Spleen (tissue), 11 donors: Measurements from ENCODE around the gene DNAJB13. TPM values are rescaled to one million over a fixed set of nuclear protein-coding genes. Genes with fewer than 3 reads are reported as not detected.
A peak's percentile ranks its signal among the peaks of the same experiment; 100 is the strongest.

Experiments
- DNase-seq: peaks from one replicate; pipeline ENCODE4 v3.0.0-alpha.2; 2020
- H3K27ac ChIP-seq, 8 donors: fragments of 200-600 bp; sonication (generic) in 7 of 8; 1 replicate in 4 of 8; 2 replicates in 4 of 8; pipeline versions ENCODE4 v1.5.0 to v1.8.0; 2016 to 2021; ENCODE audit warnings: inconsistent platforms in 4 of 8, mild to moderate bottlenecking in 4 of 8, moderate library complexity in 1 of 8
- H3K27me3 ChIP-seq, 7 donors: fragments of 200-600 bp; sonication (generic) in 6 of 7; replicated peaks in 1 of 7; 1 replicate in 4 of 7; 2 replicates in 3 of 7; pipeline versions ENCODE4 v1.5.0 to v1.8.0; 2016 to 2021; ENCODE audit warnings: inconsistent platforms in 3 of 7, mild to moderate bottlenecking in 1 of 7
- H3K36me3 ChIP-seq, 6 donors: fragments of 200-600 bp; sonication (generic) in 5 of 6; 1 replicate in 4 of 6; 2 replicates in 2 of 6; pipeline versions ENCODE4 v1.5.0 to v1.8.0; 2016 to 2021; ENCODE audit warnings: inconsistent platforms in 2 of 6
- H3K4me1 ChIP-seq, 6 donors: fragments of 200-600 bp; sonication (generic) in 5 of 6; 1 replicate in 3 of 6; 2 replicates in 3 of 6; pipeline versions ENCODE4 v1.5.0 to v1.8.0; 2016 to 2021; ENCODE audit warnings: inconsistent platforms in 3 of 6
- H3K4me3 ChIP-seq, 8 donors: fragments of 200-600 bp; sonication (generic) in 7 of 8; 1 replicate in 4 of 8; 2 replicates in 4 of 8; pipeline versions ENCODE4 v1.5.0 to v1.8.0; 2016 to 2021; ENCODE audit warnings: inconsistent platforms in 4 of 8, mild to moderate bottlenecking in 4 of 8, moderate library complexity in 2 of 8
- H3K9me3 ChIP-seq, 8 donors: fragments of 200-600 bp; sonication (generic) in 7 of 8; 1 replicate in 4 of 8; 2 replicates in 4 of 8; pipeline versions ENCODE4 v1.5.0 to v1.8.0; 2016 to 2021; ENCODE audit warnings: inconsistent platforms in 4 of 8
- CTCF ChIP-seq, 11 experiments: fragments of 200-600 bp in 7 of 11; fragments of 450-650 bp in 4 of 11; sonication (generic) in 4 of 11; IDR thresholded peaks in 8 of 11; conservative IDR thresholded peaks in 3 of 11; 1 replicate in 7 of 11; 2 replicates in 4 of 11; pipeline versions ENCODE4 v1.4.0 to v1.8.0; 2016 to 2021; ENCODE audit warnings: antibody characterized with exemption in 11 of 11, inconsistent platforms in 4 of 11, mild to moderate bottlenecking in 1 of 11
- POLR2A ChIP-seq, 3 donors: fragments of 450-650 bp; IDR thresholded peaks; one replicate each; pipeline ENCODE4 v1.5.1; 2017; ENCODE audit warnings: antibody characterized with exemption in 3 of 3, mild to moderate bottlenecking in 1 of 3
- POLR2AphosphoS5 ChIP-seq, 3 donors: sonication (generic); formaldehyde crosslinking; IDR thresholded peaks; one replicate each; pipeline ENCODE4 v1.5.1; 2017; ENCODE audit warnings: antibody characterized with exemption in 3 of 3
- WGBS, 5 donors: extraction: QIAGEN DNeasy Blood & Tissue Kit in 3 of 5; methylation state at CpG; one replicate each; pipeline versions ENCODE4 v1.1.5 to v1.1.7; 2013 to 2018; 5-methylcytosine and 5-hydroxymethylcytosine counted together
- intact Hi-C: fragments of 100-400 bp; cut with DNase I; formaldehyde crosslinking; loops from one replicate; pipeline ENCODE4 v1.15.0; 2023; ENCODE audit warnings: low total_unique reads
- polyA plus RNA-seq, 3 donors: library from polyadenylated mRNA; stranded (reverse); fragments of 200-250 nt; gene quantifications; one replicate each; pipeline ENCODE4 v1.2.1, GENCODE V29; 2013
- total RNA-seq, 7 donors: library from RNA; depleted of rRNA in 3 of 7; stranded (reverse); fragments of >200 nt in 3 of 7; fragmentation: NEBNext Ultra II Directional in 4 of 7; extraction: Animal tissue kit (Norgen Biotek cat#: 25700) in 4 of 7; gene quantifications; one replicate each; pipeline versions ENCODE4 v1.1.0 to v1.2.1, GENCODE V29; 2016 to 2021
- donor health status: healthy with polysubstance abuse.
- donor health status: DM: no; HTN: no; CAD: no; lungs with moderate emphysema.
- donor health status: DM: no; HTN: no; CAD: no.
- donor health status: Bipolar disorder and iron deficiency.
- donor health status: healthy.
- donor health status: DM: no; HTN: no; CAD: no.
- donor health status: DM: yes; HTN: yes; CAD: no.

DNAJB13 gene
- total and polyA plus RNA-seq, 10 donors: 0.04 to 0.32 (median 0.06) TPM; not detected in 7

DNA sequence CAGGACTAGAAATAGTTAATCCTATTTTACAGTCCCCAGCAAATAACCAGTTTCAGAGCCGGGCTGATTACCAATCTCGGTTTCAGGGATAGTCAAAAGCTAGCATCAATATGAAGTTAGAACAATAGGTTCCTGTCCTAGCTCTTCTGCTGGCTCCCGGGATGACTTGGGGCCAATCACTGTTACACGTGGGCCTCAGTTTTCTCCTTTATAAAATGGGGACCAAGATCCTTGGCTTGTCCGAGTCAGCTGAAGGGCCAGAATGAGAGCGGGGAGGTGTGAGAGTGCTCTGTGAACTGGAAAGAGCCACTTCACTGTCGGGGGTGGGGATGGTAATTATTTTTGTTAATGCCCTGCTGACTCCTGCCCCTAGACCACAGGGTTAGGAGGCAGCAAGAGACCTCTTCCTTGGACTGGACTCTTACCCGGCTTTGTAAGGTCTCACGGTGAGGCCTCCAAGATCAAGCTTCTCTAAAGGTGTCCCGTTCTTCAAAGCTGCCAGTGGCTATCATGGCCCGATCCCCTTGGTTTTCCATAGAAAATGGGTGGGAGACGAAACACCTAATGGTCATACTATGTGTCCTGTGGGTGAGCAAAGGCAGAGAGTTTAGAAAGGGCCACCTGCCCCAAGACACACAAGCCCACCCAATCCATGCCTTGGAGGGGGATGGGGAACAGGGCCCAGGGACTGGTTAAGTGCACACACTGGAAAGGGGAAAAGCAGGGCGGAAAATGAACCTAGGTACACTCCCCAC, 30.4 kb downstream of the DNAJB13 start:
- H3K36me3 ChIP-seq: peaks cover 0 to 51% (median 27%) of the 10 kb centered on the region in 6 donors
- no peaks in the 10 kb centered on the region for H3K9me3 ChIP-seq
- TF ChIP-seq CTCF (IDR thresholded peaks at IDR 0.05 in 8 of 11, conservative IDR thresholded peaks at IDR 0.05 in 3 of 11): no peak
- no peak for TF ChIP-seq POLR2A (IDR thresholded peaks at IDR 0.05)
- no peak for TF ChIP-seq POLR2AphosphoS5 (IDR thresholded peaks at IDR 0.05)
- H3K27me3 ChIP-seq: no peaks in the 10 kb centered on the region
- peak overlapping the region; percentile 93 to 97 (median 95) for H3K27ac ChIP-seq
- intact Hi-C loops: no loop called here
- peak; percentile 75 for DNase-seq
- H3K4me3 ChIP-seq: peak overlapping the region; percentile 57 to 89 (median 82)
- H3K4me1 ChIP-seq: peaks cover 44 to 82% (median 70%) of the 10 kb centered on the region in 6 donors
- 50 to 64% (median 58%) methylated on average over 13 of the region's 13 CpGs for WGBS, 5 donors

DNA sequence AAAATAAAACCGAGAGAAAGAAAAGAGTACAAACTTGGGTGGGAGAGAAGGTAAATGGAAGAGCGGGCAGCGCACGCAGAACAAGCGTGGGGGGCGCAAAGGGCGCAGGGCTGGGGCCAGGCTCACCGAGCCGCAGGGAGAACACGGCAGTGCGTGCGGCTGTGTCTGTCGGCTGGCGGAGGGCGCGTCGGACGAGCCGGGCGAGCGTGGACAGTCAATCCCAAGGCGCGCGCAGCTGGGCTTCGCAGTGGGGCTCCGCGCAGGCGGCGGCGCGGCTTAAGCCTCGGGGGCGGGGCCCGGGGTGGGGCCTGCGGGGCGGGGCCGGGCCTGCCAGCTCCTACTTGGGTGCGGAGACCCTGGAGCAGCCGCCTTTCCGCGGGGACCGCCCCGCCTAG, 31.8 kb downstream of the DNAJB13 start, which contains the start of gene UCP2:
UCP2 (minus strand) TSS at position 249 of the 395 bp plus-strand sequence. CDS start 4,465 bp downstream, outside the sequence.
- peaks cover 40 to 77% (median 58%) of the 10 kb centered on the region in 6 donors for H3K4me1 ChIP-seq
- intact Hi-C loops: no loop called here

GRCh38 chr11:73982990-73983740, 32.3 kb downstream of the DNAJB13 start:
- 1 to 3% (median 1%) methylated on average over 45 to 56 of the region's 56 CpGs for WGBS, 5 donors
- no peaks in the 10 kb centered on the region for H3K27me3 ChIP-seq
- DNase-seq: peak; percentile 99
- H3K9me3 ChIP-seq: no peaks in the 10 kb centered on the region
- peaks cover 36 to 72% (median 53%) of the 10 kb centered on the region in 6 donors for H3K4me1 ChIP-seq
- peak overlapping the region; percentile 93 to 97 (median 95) for H3K27ac ChIP-seq
- H3K36me3 ChIP-seq: peaks cover 0 to 32% (median 8%) of the 10 kb centered on the region in 6 donors
- intact Hi-C loops: no loop called here
- H3K4me3 ChIP-seq: peak overlapping the region; percentile 57 to 89 (median 82)
- peak; percentile 47 to 85 (median 70) for TF ChIP-seq POLR2A (IDR thresholded peaks at IDR 0.05)
- TF ChIP-seq CTCF (IDR thresholded peaks at IDR 0.05 in 8 of 11, conservative IDR thresholded peaks at IDR 0.05 in 3 of 11): peak in 2 of 11 experiments; percentile 18 to 26
- TF ChIP-seq POLR2AphosphoS5 (IDR thresholded peaks at IDR 0.05): peak; percentile 91 to 95 (median 94)

More for the DNA sequence above, 31.8 kb downstream of the DNAJB13 start, which contains the start of gene UCP2:
- H3K9me3 ChIP-seq: no peaks in the 10 kb centered on the region
- WGBS, 5 donors: 0% methylated on average over 15 to 43 of the region's 43 CpGs
- peak within 1 kb of the TSS; percentile 93 to 97 (median 95) for H3K27ac ChIP-seq
- peak; percentile 98 for DNase-seq
- H3K27me3 ChIP-seq: no peaks in the 10 kb centered on the region
- TF ChIP-seq POLR2AphosphoS5 (IDR thresholded peaks at IDR 0.05) (peak in 2 of 3 donors; percentile 93 to 94), POLR2A (IDR thresholded peaks at IDR 0.05) (peak in 2 of 3 donors; percentile 51 to 64), CTCF (IDR thresholded peaks at IDR 0.05 in 8 of 11, conservative IDR thresholded peaks at IDR 0.05 in 3 of 11) (no peak)
- H3K4me3 ChIP-seq: peak within 1 kb of the TSS; percentile 57 to 89 (median 82)
- H3K36me3 ChIP-seq: peaks cover 0 to 38% (median 14%) of the 10 kb centered on the region in 6 donors
